Kidney (tissue), 22 donors: ENCODE data around the gene NBEAL2. TPM values are rescaled to one million over a fixed set of nuclear protein-coding genes. Genes with fewer than 3 reads are reported as not detected.

ENCODE experiments used
- DNase-seq, 5 donors: peaks; one replicate each; pipeline ENCODE4 v3.0.0-alpha.2; 2013 to 2020
- FAIRE-seq: peaks from 2 replicates; lab custom pipeline; 2012; peaks lifted over from hg19 to GRCh38; lab: Jason Lieb, UNC
- H3K27ac ChIP-seq, 2 donors: one replicate each; pipeline ENCODE4 v1.7.0; 2013; ENCODE audit warnings: low read depth in 2 of 2, low read length in 2 of 2, inconsistent platforms in 1 of 2
- H3K27me3 ChIP-seq: one replicate; pipeline ENCODE4 v1.7.1; 2013; ENCODE audit warnings: low read length, inconsistent platforms; ENCODE audit not compliant: control insufficient read depth, insufficient read depth
- H3K36me3 ChIP-seq, 3 donors: one replicate each; pipeline versions ENCODE4 v1.7.0 to v1.7.1; 2013; ENCODE audit warnings: low read length in 3 of 3, control low read depth in 1 of 3, inconsistent platforms in 1 of 3; ENCODE audit not compliant: insufficient read depth in 3 of 3, control insufficient read depth in 2 of 3
- H3K4me1 ChIP-seq, 3 donors: one replicate each; pipeline versions ENCODE4 v1.7.0 to v1.7.1; 2013; ENCODE audit warnings: low read length in 3 of 3, inconsistent platforms in 1 of 3, low read depth in 1 of 3; ENCODE audit not compliant: control insufficient read depth in 2 of 3, insufficient read depth in 2 of 3
- H3K4me3 ChIP-seq, 3 donors: one replicate each; pipeline versions ENCODE4 v1.7.0 to v1.8.1; 2013; ENCODE audit warnings: low read length in 3 of 3, control low read depth in 1 of 3, inconsistent platforms in 1 of 3
- H3K9ac ChIP-seq, 3 donors: one replicate each; pipeline versions ENCODE4 v1.7.0 to v1.7.1; 2013; ENCODE audit warnings: low read length in 3 of 3, control low read depth in 1 of 3, inconsistent platforms in 1 of 3
- H3K9me3 ChIP-seq, 3 donors: one replicate each; pipeline versions ENCODE4 v1.7.0 to v1.7.1; 2013; ENCODE audit warnings: low read length in 3 of 3, control low read depth in 1 of 3, inconsistent platforms in 1 of 3; ENCODE audit not compliant: control insufficient read depth in 2 of 3, insufficient read depth in 1 of 3
- intact Hi-C: fragments of 100-400 bp; cut with DNase I; formaldehyde crosslinking; loops from one replicate; pipeline ENCODE4 v1.11.1; 2022
- long read RNA-seq, 10 donors: library from polyadenylated mRNA in 1 of 10; unstranded in 1 of 10; transcript quantifications; one replicate each; pipeline ENCODE4 v2.0.0 and lab custom pipeline, GENCODE V29; 2021 to 2026
- polyA plus RNA-seq: library from polyadenylated mRNA; stranded (reverse); fragments of 350-450 nt; fragmentation: Illumina TruSeq; extraction: RNeasy Lipid Tissue Mini Kit (QIAGEN cat#74804); gene quantifications from one replicate; pipeline ENCODE4 v1.2.3, GENCODE V29; 2014; ENCODE audit warnings: low read depth, low replicate concordance; ENCODE audit not compliant: insufficient read depth
- total RNA-seq: library from RNA; stranded (reverse); fragmentation: NEBNext Ultra II Directional; extraction: Animal tissue kit (Norgen Biotek cat#: 25700); gene quantifications from one replicate; pipeline ENCODE4 v1.2.1, GENCODE V29; 2021
- TF ChIP-seq, protein P1 (sequence below): IDR thresholded peaks from 3 replicates; pipeline ENCODE4 v1.5.1; 2012; ENCODE audit warnings: mild to moderate bottlenecking, moderate library complexity, borderline replicate concordance; ENCODE audit not compliant: insufficient read depth; ENCODE audit errors: extremely low read depth
- donor health status: control.
- donor health status: control.
- donor health status: control.
- donor health status: control.
- donor health status: control.
- donor health status: DM: yes; HTN: yes; CAD: no.
- donor health status: Normal renal cell carcinoma (clear cell type).

NBEAL2 gene
- total RNA-seq (82.8 TPM), polyA plus RNA-seq (25.7 TPM)
- long read RNA-seq, donor 1, partial matches to known transcripts, result 5 of 5 reads
- long read RNA-seq, donor 1, other reads (novel, unspliced or antisense), result 0 of 5 reads
- long read RNA-seq, donor 2, result 0 reads
- long read RNA-seq, donor 3, partial matches to known transcripts, result 0 of 1 reads
- long read RNA-seq, donor 3, other reads (novel, unspliced or antisense), result 0 of 1 reads
- long read RNA-seq, donor 4, result 0 reads
- long read RNA-seq, donor 5, result 0 reads
- long read RNA-seq, donor 6, result 0 reads
- long read RNA-seq, donor 7, partial matches to known transcripts, result 32 of 56 reads
- long read RNA-seq, donor 7, other reads (novel, unspliced or antisense), result 22 of 56 reads
- long read RNA-seq, donor 8, result 0 reads
- long read RNA-seq, donor 9, result 0 reads
- long read RNA-seq, donor 10, result 0 reads

- Histone ChIP-seq H3K4me3 (peak within 1 kb of the TSS; percentile 55 to 93 (median 79)), H3K36me3 (peaks cover 0 to 5% (median 0%) of the 10 kb centered on the region in 3 donors), H3K9ac (peak within 1 kb of the TSS; percentile 65 to 98 (median 86)), H3K27me3 (no peaks in the 10 kb centered on the region), H3K4me1 (peaks cover 0 to 23% (median 0%) of the 10 kb centered on the region in 3 donors), H3K27ac (peak within 1 kb of the TSS; percentile 76 to 96), H3K9me3 (no peaks in the 10 kb centered on the region)
- FAIRE-seq, result no peak
- peak; percentile 94 to 99 (median 95) for DNase-seq
- intact Hi-C loops, result no loop called here
- TF ChIP-seq, protein P1, sequence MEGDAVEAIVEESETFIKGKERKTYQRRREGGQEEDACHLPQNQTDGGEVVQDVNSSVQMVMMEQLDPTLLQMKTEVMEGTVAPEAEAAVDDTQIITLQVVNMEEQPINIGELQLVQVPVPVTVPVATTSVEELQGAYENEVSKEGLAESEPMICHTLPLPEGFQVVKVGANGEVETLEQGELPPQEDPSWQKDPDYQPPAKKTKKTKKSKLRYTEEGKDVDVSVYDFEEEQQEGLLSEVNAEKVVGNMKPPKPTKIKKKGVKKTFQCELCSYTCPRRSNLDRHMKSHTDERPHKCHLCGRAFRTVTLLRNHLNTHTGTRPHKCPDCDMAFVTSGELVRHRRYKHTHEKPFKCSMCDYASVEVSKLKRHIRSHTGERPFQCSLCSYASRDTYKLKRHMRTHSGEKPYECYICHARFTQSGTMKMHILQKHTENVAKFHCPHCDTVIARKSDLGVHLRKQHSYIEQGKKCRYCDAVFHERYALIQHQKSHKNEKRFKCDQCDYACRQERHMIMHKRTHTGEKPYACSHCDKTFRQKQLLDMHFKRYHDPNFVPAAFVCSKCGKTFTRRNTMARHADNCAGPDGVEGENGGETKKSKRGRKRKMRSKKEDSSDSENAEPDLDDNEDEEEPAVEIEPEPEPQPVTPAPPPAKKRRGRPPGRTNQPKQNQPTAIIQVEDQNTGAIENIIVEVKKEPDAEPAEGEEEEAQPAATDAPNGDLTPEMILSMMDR, result no peak
These were observed at the start of gene NBEAL2 for GRCh38 chr3:46978985-46979944. TSS of gene NBEAL2 (plus strand) at chr3:46979666. CDS start at chr3:46979862, 196 bp downstream.

GRCh38 chr3:46930166-46930944, 49.1 kb upstream of the NBEAL2 start:
- DNase-seq (peak in 1 of 5 donors; percentile 81), FAIRE-seq (no peak)
- no peaks in the 10 kb centered on the region for H3K27me3 ChIP-seq
- H3K9me3 ChIP-seq, result no peaks in the 10 kb centered on the region
- peaks cover 0 to 4% (median 3%) of the 10 kb centered on the region in 3 donors for H3K36me3 ChIP-seq
- intact Hi-C loops, result no loop called here
- peaks cover 0 to 74% (median 70%) of the 10 kb centered on the region in 3 donors for H3K4me1 ChIP-seq
- H3K4me3 ChIP-seq, result no peak overlapping the region
- TF ChIP-seq, protein P1, result no peak
- peak overlapping the region in 1 of 3 donors; percentile 72 for H3K9ac ChIP-seq
- H3K27ac ChIP-seq, result peak overlapping the region; percentile 83 to 87

DNA sequence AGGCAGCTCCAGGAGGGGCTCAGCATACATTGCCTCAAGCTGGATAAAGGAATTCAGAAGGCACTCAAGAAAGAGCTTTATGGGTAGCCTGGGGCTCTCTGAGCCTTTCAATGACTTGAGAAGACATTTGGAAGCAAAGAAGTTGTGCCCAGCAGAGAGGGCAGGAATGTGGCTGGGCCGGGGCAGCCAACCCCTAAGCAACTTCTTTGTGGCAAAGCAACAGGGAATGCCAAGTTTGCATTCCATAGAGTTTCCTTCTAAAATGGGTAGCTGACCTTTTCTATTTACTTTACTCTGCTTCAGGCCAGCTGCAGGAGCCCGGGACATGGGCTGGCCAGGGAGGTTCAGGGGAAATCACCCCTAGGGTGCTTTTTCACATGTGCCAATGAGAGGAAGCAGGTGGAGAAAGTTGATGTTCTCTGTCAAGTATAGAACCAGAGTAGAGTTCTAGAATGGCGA, 48.5 kb upstream of the NBEAL2 start:
- intact Hi-C loops, result no loop called here
- H3K36me3 ChIP-seq, result peaks cover 0 to 2% (median 0%) of the 10 kb centered on the region in 3 donors
- peak overlapping the region in 1 of 3 donors; percentile 72 for H3K9ac ChIP-seq
- H3K27me3 ChIP-seq, result no peaks in the 10 kb centered on the region
- TF ChIP-seq, protein P1, result no peak
- DNase-seq (peak in 1 of 5 donors; percentile 71), FAIRE-seq (no peak)
- peak overlapping the region; percentile 83 to 87 for H3K27ac ChIP-seq
- H3K4me1 ChIP-seq, result peaks cover 0 to 77% (median 75%) of the 10 kb centered on the region in 3 donors
- no peak overlapping the region for H3K4me3 ChIP-seq
- no peaks in the 10 kb centered on the region for H3K9me3 ChIP-seq
